ENCODE data around the gene TIAL1. TPM values are rescaled to one million over a fixed set of nuclear protein-coding genes. Genes with fewer than 3 reads are reported as not detected.

Gene TIAL1
- total RNA-seq, 1 experiment from 2014 or later: 220 TPM

DNA sequence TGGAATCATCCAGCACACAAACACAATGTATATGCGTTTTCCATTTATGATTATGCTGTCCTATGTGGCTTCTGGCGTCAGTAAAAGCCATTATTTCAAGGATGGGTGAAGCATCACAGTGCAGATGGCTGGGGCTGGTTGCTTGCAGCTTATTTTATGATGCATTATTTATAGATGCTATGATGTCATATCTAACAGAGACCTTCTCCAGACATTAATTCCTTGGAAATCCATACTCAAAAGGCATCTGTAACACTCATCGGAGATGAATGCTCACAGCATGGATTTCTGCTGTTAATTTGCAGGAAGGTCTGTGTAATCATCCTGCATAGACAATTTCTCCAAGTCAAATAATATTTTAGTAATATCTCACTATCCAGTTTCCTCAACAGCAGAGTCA is 61.5 kb downstream of the TIAL1 start:
- Histone ChIP-seq H3K36me3 (ENCODE audit: control insufficient read depth in 1 of 2, insufficient read depth in 2 of 2, low read length in 2 of 2) (peaks cover 0 to 4% of the 10 kb centered on the region in 2 experiments; a peak in 1 of 4 replicates), H3K27ac (ENCODE audit: low read depth, low read length) (no peak overlapping the region), H3K4me1 (ENCODE audit: control insufficient read depth in 1 of 2, insufficient read depth in 2 of 2, low read length in 2 of 2) (peaks cover 9 to 11% of the 10 kb centered on the region in 2 experiments), H4K20me1 (ENCODE audit: insufficient read depth) (no peaks in the 10 kb centered on the region), H3K9me2 (ENCODE audit: insufficient read depth) (no peaks in the 10 kb centered on the region), H3K9ac (ENCODE audit: low read length) (no peak overlapping the region), H3K4me3 (replicated peaks in 1 of 2; ENCODE audit: low read depth in 1 of 2, low read length in 2 of 2) (no peak overlapping the region), H3K9me3 (ENCODE audit: control insufficient read depth in 1 of 2, insufficient read depth in 1 of 2, low read depth in 1 of 2, low read length in 2 of 2) (no peaks in the 10 kb centered on the region), H3K79me2 (ENCODE audit: insufficient read depth, low read length) (peaks cover 89% of the 10 kb centered on the region), H2AFZ (ENCODE audit: low read depth, low read length, poor library complexity, severe bottlenecking) (no peak overlapping the region), H3K27me3 (ENCODE audit: insufficient read depth, low read length) (no peaks in the 10 kb centered on the region), H3K4me2 (ENCODE audit: low read length) (no peak overlapping the region)
- ChIA-PET RAD21 (ENCODE audit: low non-redundant PET in 1 of 2, low total read pairs in 2 of 2, uncharacterized antibody in 2 of 2, unreplicated experiment in 2 of 2) (no interaction called here), CTCF (interaction anchor here (1.4 kb wide), 1 partner anchor 9 kb away, joined by 6 read pairs; no protein-coding TSS in a partner anchor), POLR2A (interaction anchor here (0.9 kb wide), 1 partner anchor 14 kb away, joined by 4 read pairs; no protein-coding TSS in a partner anchor)
- ATAC-seq (no peak), DNase-seq (ENCODE audit: low read depth, low spot score) (no peak)
- intact Hi-C loops (cut with micrococcal nuclease): no loop called here
- no TSS peak for BruUV-seq (replicated peaks)
- TF ChIP-seq MAX (IDR thresholded peaks at IDR 0.05): no peak
- TF ChIP-seq FOSL1 (IDR thresholded peaks at IDR 0.05; ENCODE audit: low read depth): no peak
- TF ChIP-seq TCF7L2 (IDR thresholded peaks at IDR 0.05; ENCODE audit: borderline replicate concordance, extremely low read depth, insufficient read depth, insufficient read length): no peak
- TF ChIP-seq RAD21 (IDR thresholded peaks at IDR 0.05; ENCODE audit: low read depth): no peak
- no peak for TF ChIP-seq EZH2 (IDR thresholded peaks at IDR 0.05)
- TF ChIP-seq CBX3 (IDR thresholded peaks at IDR 0.05; ENCODE audit: low read depth): no peak
- TF ChIP-seq, protein P1, sequence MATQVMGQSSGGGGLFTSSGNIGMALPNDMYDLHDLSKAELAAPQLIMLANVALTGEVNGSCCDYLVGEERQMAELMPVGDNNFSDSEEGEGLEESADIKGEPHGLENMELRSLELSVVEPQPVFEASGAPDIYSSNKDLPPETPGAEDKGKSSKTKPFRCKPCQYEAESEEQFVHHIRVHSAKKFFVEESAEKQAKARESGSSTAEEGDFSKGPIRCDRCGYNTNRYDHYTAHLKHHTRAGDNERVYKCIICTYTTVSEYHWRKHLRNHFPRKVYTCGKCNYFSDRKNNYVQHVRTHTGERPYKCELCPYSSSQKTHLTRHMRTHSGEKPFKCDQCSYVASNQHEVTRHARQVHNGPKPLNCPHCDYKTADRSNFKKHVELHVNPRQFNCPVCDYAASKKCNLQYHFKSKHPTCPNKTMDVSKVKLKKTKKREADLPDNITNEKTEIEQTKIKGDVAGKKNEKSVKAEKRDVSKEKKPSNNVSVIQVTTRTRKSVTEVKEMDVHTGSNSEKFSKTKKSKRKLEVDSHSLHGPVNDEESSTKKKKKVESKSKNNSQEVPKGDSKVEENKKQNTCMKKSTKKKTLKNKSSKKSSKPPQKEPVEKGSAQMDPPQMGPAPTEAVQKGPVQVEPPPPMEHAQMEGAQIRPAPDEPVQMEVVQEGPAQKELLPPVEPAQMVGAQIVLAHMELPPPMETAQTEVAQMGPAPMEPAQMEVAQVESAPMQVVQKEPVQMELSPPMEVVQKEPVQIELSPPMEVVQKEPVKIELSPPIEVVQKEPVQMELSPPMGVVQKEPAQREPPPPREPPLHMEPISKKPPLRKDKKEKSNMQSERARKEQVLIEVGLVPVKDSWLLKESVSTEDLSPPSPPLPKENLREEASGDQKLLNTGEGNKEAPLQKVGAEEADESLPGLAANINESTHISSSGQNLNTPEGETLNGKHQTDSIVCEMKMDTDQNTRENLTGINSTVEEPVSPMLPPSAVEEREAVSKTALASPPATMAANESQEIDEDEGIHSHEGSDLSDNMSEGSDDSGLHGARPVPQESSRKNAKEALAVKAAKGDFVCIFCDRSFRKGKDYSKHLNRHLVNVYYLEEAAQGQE (IDR thresholded peaks at IDR 0.05; ENCODE audit: low read depth): no peak
- TF ChIP-seq, protein P2, sequence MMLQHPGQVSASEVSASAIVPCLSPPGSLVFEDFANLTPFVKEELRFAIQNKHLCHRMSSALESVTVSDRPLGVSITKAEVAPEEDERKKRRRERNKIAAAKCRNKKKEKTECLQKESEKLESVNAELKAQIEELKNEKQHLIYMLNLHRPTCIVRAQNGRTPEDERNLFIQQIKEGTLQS (IDR thresholded peaks at IDR 0.05): no peak
- no peak for TF ChIP-seq ELF1 (IDR thresholded peaks at IDR 0.05; ENCODE audit: borderline replicate concordance, low read depth)
